Hematopoietic multipotent progenitor cell treated with erythropoietin and hydrocortisone succinate and interleukin-3 and kit ligand, for 17 days (in vitro differentiated cells): ENCODE data around the gene MEDAG.

Experiments
- DNase-seq: peaks from one replicate; pipeline ENCODE4 v3.0.0-alpha.2; 2015; ENCODE audit warnings: low spot score

The MEDAG gene

DNA sequence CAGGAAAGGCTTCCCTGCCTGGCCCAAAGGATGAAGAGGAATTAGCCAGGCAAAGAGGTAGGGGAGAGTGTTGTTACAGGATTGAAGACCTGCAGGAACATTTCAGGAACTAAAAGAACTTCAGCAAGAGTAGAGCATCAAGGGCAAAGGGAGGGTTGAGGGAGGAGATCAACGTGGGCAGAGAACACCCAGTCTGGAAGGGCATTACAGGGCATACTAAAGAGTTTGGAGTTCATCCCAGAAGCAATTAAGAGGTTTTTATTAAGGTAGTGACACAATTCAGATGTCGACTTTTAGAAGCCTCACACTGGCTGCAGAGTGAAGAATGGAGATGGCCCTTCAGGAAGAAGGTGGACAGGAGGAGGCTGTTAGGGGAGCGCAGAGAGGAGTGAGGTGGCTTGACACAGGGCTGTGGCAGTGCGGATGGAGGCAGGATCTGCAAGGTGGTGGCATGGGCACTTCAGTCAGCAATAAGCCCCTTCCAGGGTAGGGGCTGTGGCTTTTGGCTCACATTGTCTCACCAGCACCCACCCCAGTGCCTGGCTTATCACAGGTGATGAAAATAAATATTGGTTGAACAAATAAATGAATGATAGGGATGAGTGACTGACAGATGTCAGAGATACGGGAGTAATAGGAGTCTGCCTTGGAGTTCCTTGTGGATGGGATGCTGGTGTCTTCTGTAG is 51.3 kb downstream of the MEDAG start:
- DNase-seq, result no peak

DNA sequence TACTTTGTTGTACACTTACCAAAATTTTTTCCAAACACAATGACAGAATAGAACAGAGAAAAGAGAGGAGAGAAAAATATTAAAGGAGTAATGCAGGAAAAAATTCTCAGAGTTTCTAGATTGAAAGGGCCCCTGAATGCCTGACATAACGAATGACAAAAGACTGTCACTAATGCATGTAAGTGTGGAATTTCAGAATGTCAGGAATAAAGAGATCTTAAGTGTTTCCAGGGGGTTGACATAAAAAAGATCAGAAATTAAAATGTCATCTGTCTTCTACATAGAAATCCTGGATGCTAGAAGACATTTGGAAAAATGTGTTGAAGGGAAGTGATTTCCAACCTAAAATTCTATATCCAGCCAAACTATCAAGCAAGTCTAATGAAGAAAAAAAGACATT is 53.6 kb downstream of the MEDAG start:
- DNase-seq, result no peak

- DNase-seq, result no peak
These were observed 57.7 kb downstream of the MEDAG start for GRCh38 chr13:30963791-30964190.

GRCh38 chr13:30965380-30965779 is 59.3 kb downstream of the MEDAG start:
- no peak for DNase-seq

- DNase-seq, result no peak
These were observed 60.0 kb downstream of the MEDAG start for GRCh38 chr13:30966101-30966500.

DNA sequence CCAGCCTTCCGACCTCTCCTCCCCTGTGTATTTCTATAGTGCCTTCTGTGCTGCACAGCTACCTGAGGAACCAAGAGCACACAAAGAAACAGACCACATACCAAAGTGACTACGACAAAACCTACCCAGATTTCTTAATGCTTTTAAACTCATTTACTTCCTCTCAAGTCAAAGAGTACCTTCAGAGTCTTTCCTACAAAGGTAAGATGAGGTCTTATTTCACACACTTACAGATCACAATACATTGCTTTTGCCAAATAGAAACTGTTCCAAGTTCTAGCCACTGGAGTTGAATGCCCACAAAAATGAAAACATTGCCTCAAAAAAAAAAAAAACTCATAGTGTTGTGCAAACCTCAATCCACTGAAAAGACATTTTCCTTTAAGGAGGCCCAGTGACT is 62.8 kb downstream of the MEDAG start:
- no peak for DNase-seq

- DNase-seq, result no peak
These were observed 65.5 kb downstream of the MEDAG start for GRCh38 chr13:30971575-30971974.

- DNase-seq, result no peak
These were observed 66.9 kb downstream of the MEDAG start for GRCh38 chr13:30972888-30973377.

GRCh38 chr13:30974350-30974749 is 68.3 kb downstream of the MEDAG start:
- DNase-seq, result no peak
